Neutrophil (primary cell): ENCODE data around the gene RAB6B.

ENCODE experiments used
- H3K27ac ChIP-seq: fragments of 200-600 bp; sonication (generic); 2 replicates; pipeline ENCODE4 v1.5.1; 2016; ENCODE audit warnings: mild to moderate bottlenecking, moderate library complexity
- H3K27me3 ChIP-seq: fragments of 200-600 bp; sonication (generic); 2 replicates; pipeline ENCODE4 v1.6.0; 2016; ENCODE audit warnings: mild to moderate bottlenecking
- H3K36me3 ChIP-seq: fragments of 200-600 bp; sonication (generic); 2 replicates; pipeline ENCODE4 v1.5.1; 2017
- H3K4me1 ChIP-seq, 2 experiments: fragments of 200-600 bp in 1 of 2; sonication (generic) in 1 of 2; 1 replicate in 1 of 2; 2 replicates in 1 of 2; pipeline versions ENCODE4 v1.5.1 to v1.6.1; 2013 to 2016; ENCODE audit warnings: low read depth in 1 of 2, low read length in 1 of 2, mild to moderate bottlenecking in 1 of 2, moderate library complexity in 1 of 2; ENCODE audit not compliant: control insufficient read depth in 1 of 2, insufficient read depth in 1 of 2
- H3K4me3 ChIP-seq, 2 experiments: fragments of 200-600 bp in 1 of 2; sonication (generic) in 1 of 2; 1 replicate in 1 of 2; 2 replicates in 1 of 2; pipeline ENCODE4 v1.5.1; 2013 to 2016; ENCODE audit warnings: low read depth in 1 of 2, low read length in 1 of 2, mild to moderate bottlenecking in 1 of 2, moderate library complexity in 1 of 2
- H3K9me3 ChIP-seq: fragments of 200-600 bp; sonication (generic); 2 replicates; pipeline ENCODE4 v1.5.1; 2016
- TF ChIP-seq, protein P1 (sequence below): fragments of 200-600 bp; sonication (generic); IDR thresholded peaks from 2 replicates; pipeline ENCODE4 v1.5.1; 2016; ENCODE audit warnings: antibody characterized with exemption

Gene RAB6B

DNA sequence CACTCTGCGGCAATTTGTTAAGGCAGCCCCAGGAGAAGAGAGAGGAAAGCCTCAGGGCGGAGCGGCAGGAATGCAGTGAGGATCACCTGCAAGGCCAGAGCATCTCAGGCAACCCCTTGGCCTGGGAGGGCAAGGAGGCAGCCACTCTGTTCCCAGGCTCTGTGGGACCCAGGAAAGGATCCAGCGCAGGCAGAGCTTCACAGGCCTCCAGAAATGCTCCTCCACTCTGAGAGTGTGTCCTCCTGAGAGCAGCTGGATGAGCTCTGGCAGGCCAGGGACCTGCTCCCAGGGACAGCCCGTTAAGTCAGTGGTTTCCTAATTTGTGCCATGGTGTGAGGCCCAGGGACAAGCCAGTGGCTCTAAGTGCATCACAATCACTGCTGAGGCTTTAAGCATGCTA is 35.2 kb downstream of the RAB6B start:
- H3K27ac ChIP-seq = no peak overlapping the region
- no peaks in the 10 kb centered on the region for H3K27me3 ChIP-seq
- no peaks in the 10 kb centered on the region for H3K9me3 ChIP-seq
- H3K4me1 ChIP-seq = peaks cover 0 to 5% of the 10 kb centered on the region in 2 experiments
- TF ChIP-seq, protein P1, sequence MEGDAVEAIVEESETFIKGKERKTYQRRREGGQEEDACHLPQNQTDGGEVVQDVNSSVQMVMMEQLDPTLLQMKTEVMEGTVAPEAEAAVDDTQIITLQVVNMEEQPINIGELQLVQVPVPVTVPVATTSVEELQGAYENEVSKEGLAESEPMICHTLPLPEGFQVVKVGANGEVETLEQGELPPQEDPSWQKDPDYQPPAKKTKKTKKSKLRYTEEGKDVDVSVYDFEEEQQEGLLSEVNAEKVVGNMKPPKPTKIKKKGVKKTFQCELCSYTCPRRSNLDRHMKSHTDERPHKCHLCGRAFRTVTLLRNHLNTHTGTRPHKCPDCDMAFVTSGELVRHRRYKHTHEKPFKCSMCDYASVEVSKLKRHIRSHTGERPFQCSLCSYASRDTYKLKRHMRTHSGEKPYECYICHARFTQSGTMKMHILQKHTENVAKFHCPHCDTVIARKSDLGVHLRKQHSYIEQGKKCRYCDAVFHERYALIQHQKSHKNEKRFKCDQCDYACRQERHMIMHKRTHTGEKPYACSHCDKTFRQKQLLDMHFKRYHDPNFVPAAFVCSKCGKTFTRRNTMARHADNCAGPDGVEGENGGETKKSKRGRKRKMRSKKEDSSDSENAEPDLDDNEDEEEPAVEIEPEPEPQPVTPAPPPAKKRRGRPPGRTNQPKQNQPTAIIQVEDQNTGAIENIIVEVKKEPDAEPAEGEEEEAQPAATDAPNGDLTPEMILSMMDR = no peak
- H3K4me3 ChIP-seq = no peak overlapping the region
- H3K36me3 ChIP-seq = no peaks in the 10 kb centered on the region

DNA sequence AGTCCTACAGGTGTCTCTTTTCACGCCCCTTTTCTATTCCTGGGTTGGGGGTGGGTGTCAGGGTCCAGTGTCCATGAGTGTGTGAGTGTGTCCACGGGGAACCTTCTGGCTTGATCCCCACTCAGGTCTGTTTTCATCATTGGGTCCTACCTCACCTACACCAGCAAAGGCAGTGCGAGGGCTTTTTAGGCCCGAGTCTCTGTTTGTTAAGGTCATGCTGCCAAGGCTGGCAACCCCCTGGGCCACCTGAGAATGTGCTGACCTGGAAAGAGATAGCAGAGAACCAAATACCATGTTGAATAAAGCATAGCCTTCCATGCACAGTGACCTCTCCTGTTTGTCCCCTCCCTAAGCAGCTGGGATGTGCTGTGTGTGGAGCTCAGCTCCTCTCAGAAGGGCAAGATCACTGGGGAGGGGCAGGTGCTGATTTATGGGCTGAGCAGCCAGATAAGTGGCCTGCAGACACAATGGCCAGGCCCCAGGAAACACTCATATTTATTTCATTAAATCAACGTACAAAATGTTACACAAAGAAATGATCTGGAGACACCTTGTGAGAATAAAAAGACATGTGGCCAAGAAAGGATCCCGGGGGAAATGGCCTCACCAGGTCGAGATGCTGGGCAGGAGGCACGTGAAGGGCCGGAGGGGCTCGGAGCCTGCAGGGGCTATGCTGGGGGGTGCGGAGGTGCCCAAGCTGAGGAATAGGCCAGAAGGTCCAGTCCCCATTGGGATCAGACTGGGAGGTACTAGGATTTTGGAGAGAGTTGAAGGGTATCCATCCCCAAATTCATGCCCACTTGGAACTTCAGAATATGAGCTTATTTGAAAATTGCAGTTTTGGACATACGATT is 36.1 kb downstream of the RAB6B start:
- H3K36me3 ChIP-seq = no peaks in the 10 kb centered on the region
- H3K27me3 ChIP-seq = no peaks in the 10 kb centered on the region
- H3K4me1 ChIP-seq = peaks cover 0 to 5% of the 10 kb centered on the region in 2 experiments
- no peaks in the 10 kb centered on the region for H3K9me3 ChIP-seq
- TF ChIP-seq, protein P1 = no peak
- H3K4me3 ChIP-seq = no peak overlapping the region
- no peak overlapping the region for H3K27ac ChIP-seq

DNA sequence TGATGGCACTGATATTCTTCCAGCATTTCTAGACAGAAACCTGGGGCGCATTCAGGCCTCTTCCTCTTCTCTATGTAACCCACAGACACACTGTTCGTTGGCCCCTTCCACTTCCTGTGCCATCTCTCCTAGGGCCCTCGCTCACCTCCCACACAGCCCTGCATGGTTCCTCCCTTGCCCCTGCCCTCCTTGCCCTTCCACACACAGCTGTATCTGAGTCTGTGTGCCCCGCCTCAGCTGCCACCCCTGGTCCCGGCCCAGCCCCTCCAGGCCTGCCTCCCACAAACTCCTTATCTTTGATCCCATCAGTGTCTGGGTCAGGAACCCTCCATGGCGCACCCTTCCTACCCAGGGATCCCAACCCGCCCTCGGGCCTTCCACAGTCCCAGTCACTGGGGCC is 37.9 kb downstream of the RAB6B start:
- TF ChIP-seq, protein P1 = no peak
- peaks cover 0 to 5% of the 10 kb centered on the region in 2 experiments for H3K4me1 ChIP-seq
- H3K27ac ChIP-seq = no peak overlapping the region

GRCh38 chr3:133856316-133856715 is 39.4 kb downstream of the RAB6B start:
- Histone ChIP-seq H3K36me3 (no peaks in the 10 kb centered on the region), H3K27me3 (no peaks in the 10 kb centered on the region), H3K9me3 (no peaks in the 10 kb centered on the region), H3K27ac (no peak overlapping the region), H3K4me1 (peaks cover 0 to 5% of the 10 kb centered on the region in 2 experiments), H3K4me3 (no peak overlapping the region)
- TF ChIP-seq, protein P1 = no peak

More for the DNA sequence above, 37.9 kb downstream of the RAB6B start:
- H3K36me3 ChIP-seq = no peaks in the 10 kb centered on the region
- no peaks in the 10 kb centered on the region for H3K27me3 ChIP-seq
- H3K9me3 ChIP-seq = no peaks in the 10 kb centered on the region
- no peak overlapping the region for H3K4me3 ChIP-seq

- Histone ChIP-seq H3K4me3 (no peak overlapping the region), H3K4me1 (peaks cover 0 to 5% of the 10 kb centered on the region in 2 experiments), H3K27me3 (no peaks in the 10 kb centered on the region), H3K27ac (no peak overlapping the region), H3K36me3 (no peaks in the 10 kb centered on the region), H3K9me3 (no peaks in the 10 kb centered on the region)
- TF ChIP-seq, protein P1 = no peak
Observed at GRCh38 chr3:133855772-133856171, 39.9 kb downstream of the RAB6B start.
